ENCODE data around the gene SMO. TPM values are rescaled to one million over a fixed set of nuclear protein-coding genes. Genes with fewer than 3 reads are reported as not detected.

The SMO gene
- polyA plus RNA-seq, 3 donors, result 0.07 TPM; not detected in 2

GRCh38 chr7:129240119-129240820, 51.8 kb downstream of the SMO start:
- H3K4me1 Mint-ChIP-seq, result peaks cover 5% of the 10 kb centered on the region
- Histone ChIP-seq H3K36me3 (replicated peaks in 1 of 2; ENCODE audit: control insufficient read depth in 1 of 2, insufficient read depth in 2 of 2, low read length in 2 of 2) (peaks cover 5 to 6% of the 10 kb centered on the region in 2 donors), H3K4me1 (ENCODE audit: control insufficient read depth in 1 of 2, insufficient read depth in 2 of 2, low read length in 2 of 2) (peaks cover 6 to 10% of the 10 kb centered on the region in 2 donors), H2AFZ (ENCODE audit: insufficient read depth, low read depth, low read length, poor library complexity, severe bottlenecking) (no peak overlapping the region), H3K79me2 (ENCODE audit: insufficient read depth, low read length) (peaks cover 3% of the 10 kb centered on the region), H3K9me3 (replicated peaks in 1 of 2; ENCODE audit: control insufficient read depth in 1 of 2, insufficient read depth in 1 of 2, low read length in 2 of 2) (no peaks in the 10 kb centered on the region), H3K4me3 (replicated peaks in 1 of 3; ENCODE audit: low read depth in 2 of 3, low read length in 3 of 3) (no peak overlapping the region), H3K27me3 (ENCODE audit: control insufficient read depth in 2 of 2, insufficient read depth in 2 of 2, low read length in 2 of 2) (no peaks in the 10 kb centered on the region), H3K4me2 (replicated peaks; ENCODE audit: extremely low read depth, low read length, poor library complexity, severe bottlenecking) (no peak overlapping the region), H3K9ac (ENCODE audit: insufficient read depth, low read length, poor library complexity, severe bottlenecking) (no peak overlapping the region), H4K20me1 (ENCODE audit: insufficient read depth, low read length) (peaks cover 21% of the 10 kb centered on the region), H3K27ac (ENCODE audit: low read depth in 1 of 2, low read length in 2 of 2) (no peak overlapping the region)
- peaks cover 19 to 24% of the 10 kb centered on the region in 2 donors for H3K36me3 Mint-ChIP-seq
- H3K9me3 Mint-ChIP-seq, result peaks cover 0 to 5% (median 0%) of the 10 kb centered on the region in 7 donors
- no peak for DNase-seq
- peak overlapping the region in 1 of 7 donors; percentile 28 for H3K27ac Mint-ChIP-seq
- no peak overlapping the region for H3K4me3 Mint-ChIP-seq
- WGBS (ENCODE audit: insufficient coverage), result 100% methylated on average over 5 of the region's 10 CpGs
- H3K27me3 Mint-ChIP-seq (ENCODE audit: low read depth in 3 of 3), result peaks cover 0 to 1% (median 0%) of the 10 kb centered on the region in 3 donors
- intact Hi-C loops (cut with micrococcal nuclease), result no loop called here
- no peak for TF ChIP-seq CTCF (IDR thresholded peaks at IDR 0.05)

GRCh38 chr7:129244220-129244619, 55.8 kb downstream of the SMO start:
- H2AFZ ChIP-seq (ENCODE audit: insufficient read depth, low read depth, low read length, poor library complexity, severe bottlenecking), result no peak overlapping the region
- Mint-ChIP-seq H3K27ac (no peak overlapping the region), H3K9me3 (peaks cover 0 to 9% (median 0%) of the 10 kb centered on the region in 7 donors), H3K4me1 (peaks cover 4% of the 10 kb centered on the region), H3K36me3 (peaks cover 17 to 20% of the 10 kb centered on the region in 2 donors), H3K27me3 (ENCODE audit: low read depth in 3 of 3) (peaks cover 0 to 1% (median 0%) of the 10 kb centered on the region in 3 donors), H3K4me3 (no peak overlapping the region)
- no peak for TF ChIP-seq CTCF (IDR thresholded peaks at IDR 0.05)
- H3K4me1 ChIP-seq (ENCODE audit: control insufficient read depth in 1 of 2, insufficient read depth in 2 of 2, low read length in 2 of 2), result no peaks in the 10 kb centered on the region
- no peak for DNase-seq
- no peak overlapping the region for H3K9ac ChIP-seq (ENCODE audit: insufficient read depth, low read length, poor library complexity, severe bottlenecking)
- H3K36me3 ChIP-seq (replicated peaks in 1 of 2; ENCODE audit: control insufficient read depth in 1 of 2, insufficient read depth in 2 of 2, low read length in 2 of 2), result peaks cover 5 to 6% of the 10 kb centered on the region in 2 donors
- H3K27me3 ChIP-seq (ENCODE audit: control insufficient read depth in 2 of 2, insufficient read depth in 2 of 2, low read length in 2 of 2), result no peaks in the 10 kb centered on the region
- H4K20me1 ChIP-seq (ENCODE audit: insufficient read depth, low read length), result peaks cover 25% of the 10 kb centered on the region
- no peak overlapping the region for H3K4me2 ChIP-seq (replicated peaks; ENCODE audit: extremely low read depth, low read length, poor library complexity, severe bottlenecking)
- H3K4me3 ChIP-seq (replicated peaks in 1 of 3; ENCODE audit: low read depth in 2 of 3, low read length in 3 of 3), result no peak overlapping the region
- H3K9me3 ChIP-seq (replicated peaks in 1 of 2; ENCODE audit: control insufficient read depth in 1 of 2, insufficient read depth in 1 of 2, low read length in 2 of 2), result no peaks in the 10 kb centered on the region
- no CpG with 5 or more reads among the region's 1 CpG for WGBS (ENCODE audit: insufficient coverage)
- no peak overlapping the region for H3K27ac ChIP-seq (ENCODE audit: low read depth in 1 of 2, low read length in 2 of 2)
- H3K79me2 ChIP-seq (ENCODE audit: insufficient read depth, low read length), result peaks cover 16% of the 10 kb centered on the region
- intact Hi-C loops (cut with micrococcal nuclease), result no loop called here
